Skeletal muscle tissue (tissue), 4 donors: ENCODE data around the gene UGT1A8. TPM values are rescaled to one million over a fixed set of nuclear protein-coding genes. Genes with fewer than 3 reads are reported as not detected.

Experiments
- H3K27ac ChIP-seq: one replicate; pipeline ENCODE4 v1.7.0; 2013; ENCODE audit warnings: mild to moderate bottlenecking, low read depth, low read length, inconsistent platforms
- H3K27me3 ChIP-seq, 3 donors: one replicate each; pipeline ENCODE4 v1.7.0; 2013; ENCODE audit warnings: low read length in 3 of 3; ENCODE audit not compliant: control insufficient read depth in 3 of 3, insufficient read depth in 3 of 3
- H3K36me3 ChIP-seq, 3 donors: one replicate each; pipeline ENCODE4 v1.7.0; 2013; ENCODE audit warnings: low read length in 3 of 3; ENCODE audit not compliant: control insufficient read depth in 3 of 3, insufficient read depth in 3 of 3
- H3K4me1 ChIP-seq, 3 donors: one replicate each; pipeline ENCODE4 v1.7.0; 2013; ENCODE audit warnings: low read length in 3 of 3, mild to moderate bottlenecking in 3 of 3; ENCODE audit not compliant: control insufficient read depth in 3 of 3, insufficient read depth in 3 of 3
- H3K4me3 ChIP-seq, 3 donors: one replicate each; pipeline ENCODE4 v1.7.0; 2013; ENCODE audit warnings: low read length in 3 of 3
- H3K9ac ChIP-seq, 3 donors: one replicate each; pipeline ENCODE4 v1.7.0; 2013; ENCODE audit warnings: low read length in 3 of 3, mild to moderate bottlenecking in 3 of 3, moderate library complexity in 2 of 3, low read depth in 1 of 3
- H3K9me3 ChIP-seq, 3 donors: one replicate each; pipeline ENCODE4 v1.7.0; 2013; ENCODE audit warnings: low read length in 3 of 3; ENCODE audit not compliant: control insufficient read depth in 3 of 3
- total RNA-seq: library from RNA; depleted of rRNA; stranded (reverse); fragments of >200 nt; gene quantifications from one replicate; pipeline ENCODE4 v1.2.3, GENCODE V29; 2014
- donor health status: Osteomylitis.

The UGT1A8 gene
- total RNA-seq, 1 donor from 2014 or later, result not detected

GRCh38 chr2:233768076-233768475, 150.6 kb downstream of the UGT1A8 start:
- H3K9me3 ChIP-seq, result no peaks in the 10 kb centered on the region
- H3K27me3 ChIP-seq, result peaks cover 0 to 7% (median 0%) of the 10 kb centered on the region in 3 donors
- no peaks in the 10 kb centered on the region for H3K36me3 ChIP-seq
- no peak overlapping the region for H3K9ac ChIP-seq
- H3K4me1 ChIP-seq, result no peaks in the 10 kb centered on the region
- no peak overlapping the region for H3K4me3 ChIP-seq
- no peak overlapping the region for H3K27ac ChIP-seq

- H3K27me3 ChIP-seq, result peaks cover 0 to 7% (median 0%) of the 10 kb centered on the region in 3 donors
- no peak overlapping the region for H3K9ac ChIP-seq
- H3K27ac ChIP-seq, result no peak overlapping the region
- no peaks in the 10 kb centered on the region for H3K9me3 ChIP-seq
- no peaks in the 10 kb centered on the region for H3K36me3 ChIP-seq
- H3K4me3 ChIP-seq, result no peak overlapping the region
- H3K4me1 ChIP-seq, result no peaks in the 10 kb centered on the region
Measured at GRCh38 chr2:233769260-233769659, 151.8 kb downstream of the UGT1A8 start.

DNA sequence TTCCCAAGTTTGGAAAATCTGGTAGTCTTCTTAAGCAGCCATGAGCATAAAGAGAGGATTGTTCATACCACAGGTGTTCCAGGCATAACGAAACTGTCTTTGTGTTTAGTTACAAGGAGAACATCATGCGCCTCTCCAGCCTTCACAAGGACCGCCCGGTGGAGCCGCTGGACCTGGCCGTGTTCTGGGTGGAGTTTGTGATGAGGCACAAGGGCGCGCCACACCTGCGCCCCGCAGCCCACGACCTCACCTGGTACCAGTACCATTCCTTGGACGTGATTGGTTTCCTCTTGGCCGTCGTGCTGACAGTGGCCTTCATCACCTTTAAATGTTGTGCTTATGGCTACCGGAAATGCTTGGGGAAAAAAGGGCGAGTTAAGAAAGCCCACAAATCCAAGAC, 154.7 kb downstream of the UGT1A8 start:
- peaks cover 0 to 7% (median 4%) of the 10 kb centered on the region in 3 donors for H3K27me3 ChIP-seq
- H3K4me3 ChIP-seq, result no peak overlapping the region
- no peak overlapping the region for H3K27ac ChIP-seq
- no peak overlapping the region for H3K9ac ChIP-seq
- H3K36me3 ChIP-seq, result no peaks in the 10 kb centered on the region
- H3K4me1 ChIP-seq, result no peaks in the 10 kb centered on the region
- peaks cover 0 to 1% (median 1%) of the 10 kb centered on the region in 3 donors for H3K9me3 ChIP-seq

DNA sequence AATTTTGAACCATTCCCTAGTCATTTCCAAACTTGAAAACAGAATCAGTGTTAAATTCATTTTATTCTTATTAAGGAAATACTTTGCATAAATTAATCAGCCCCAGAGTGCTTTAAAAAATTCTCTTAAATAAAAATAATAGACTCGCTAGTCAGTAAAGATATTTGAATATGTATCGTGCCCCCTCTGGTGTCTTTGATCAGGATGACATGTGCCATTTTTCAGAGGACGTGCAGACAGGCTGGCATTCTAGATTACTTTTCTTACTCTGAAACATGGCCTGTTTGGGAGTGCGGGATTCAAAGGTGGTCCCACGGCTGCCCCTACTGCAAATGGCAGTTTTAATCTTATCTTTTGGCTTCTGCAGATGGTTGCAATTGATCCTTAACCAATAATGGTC, 155.2 kb downstream of the UGT1A8 start:
- Histone ChIP-seq H3K4me1 (no peaks in the 10 kb centered on the region), H3K9ac (no peak overlapping the region), H3K27ac (no peak overlapping the region), H3K9me3 (peaks cover 0 to 4% (median 3%) of the 10 kb centered on the region in 3 donors), H3K4me3 (no peak overlapping the region), H3K36me3 (no peaks in the 10 kb centered on the region), H3K27me3 (peaks cover 0 to 7% (median 5%) of the 10 kb centered on the region in 3 donors)

- Histone ChIP-seq H3K27me3 (peaks cover 0 to 7% (median 5%) of the 10 kb centered on the region in 3 donors), H3K9ac (no peak overlapping the region), H3K36me3 (no peaks in the 10 kb centered on the region), H3K9me3 (peaks cover 1 to 4% (median 3%) of the 10 kb centered on the region in 3 donors), H3K27ac (no peak overlapping the region), H3K4me1 (no peaks in the 10 kb centered on the region), H3K4me3 (no peak overlapping the region)
Measured at GRCh38 chr2:233773854-233774253, 156.4 kb downstream of the UGT1A8 start.

GRCh38 chr2:233775414-233775813, 158.0 kb downstream of the UGT1A8 start:
- Histone ChIP-seq H3K27me3 (peaks cover 0 to 9% (median 5%) of the 10 kb centered on the region in 3 donors), H3K4me3 (no peak overlapping the region), H3K36me3 (no peaks in the 10 kb centered on the region), H3K27ac (no peak overlapping the region), H3K9me3 (peaks cover 4 to 6% (median 4%) of the 10 kb centered on the region in 3 donors), H3K4me1 (no peaks in the 10 kb centered on the region), H3K9ac (no peak overlapping the region)

GRCh38 chr2:233778030-233778429, 160.6 kb downstream of the UGT1A8 start, which contains the start of gene MROH2A:
TSS of gene MROH2A (plus strand) at chr2:233778330. CDS start at chr2:233779359, 1,029 bp downstream.
- Histone ChIP-seq H3K36me3 (no peaks in the 10 kb centered on the region), H3K4me1 (no peaks in the 10 kb centered on the region), H3K27me3 (peaks cover 0 to 5% (median 2%) of the 10 kb centered on the region in 3 donors), H3K27ac (no peak within 1 kb of the TSS), H3K9ac (no peak within 1 kb of the TSS), H3K4me3 (no peak within 1 kb of the TSS), H3K9me3 (peaks cover 4 to 6% (median 6%) of the 10 kb centered on the region in 3 donors)

DNA sequence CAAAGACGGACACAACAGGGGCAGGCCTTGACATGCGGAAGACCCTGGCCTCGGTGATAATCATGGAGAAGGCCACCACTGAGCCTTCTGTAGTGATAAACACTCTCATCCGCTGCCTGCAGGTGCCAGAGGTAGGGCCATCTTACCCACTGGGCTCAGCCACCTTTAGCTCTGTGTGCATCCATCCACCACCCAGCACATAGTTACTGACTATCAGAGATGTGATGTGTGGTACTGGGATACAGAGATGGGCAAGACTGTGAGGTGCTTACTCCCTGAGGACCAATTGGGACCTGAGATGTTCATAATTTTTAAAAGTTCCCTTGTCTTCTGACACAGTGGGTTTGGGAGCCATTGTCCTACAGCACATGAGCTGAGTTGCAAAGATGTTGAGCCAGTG, 162.3 kb downstream of the UGT1A8 start:
- H3K4me3 ChIP-seq, result no peak overlapping the region
- H3K9ac ChIP-seq, result no peak overlapping the region
- peaks cover 4 to 6% (median 6%) of the 10 kb centered on the region in 3 donors for H3K9me3 ChIP-seq
- no peak overlapping the region for H3K27ac ChIP-seq
- peaks cover 0 to 5% (median 2%) of the 10 kb centered on the region in 3 donors for H3K27me3 ChIP-seq
- no peaks in the 10 kb centered on the region for H3K4me1 ChIP-seq
- no peaks in the 10 kb centered on the region for H3K36me3 ChIP-seq

GRCh38 chr2:233780771-233781170, 163.3 kb downstream of the UGT1A8 start:
- H3K36me3 ChIP-seq, result no peaks in the 10 kb centered on the region
- H3K4me3 ChIP-seq, result no peak overlapping the region
- no peaks in the 10 kb centered on the region for H3K4me1 ChIP-seq
- no peak overlapping the region for H3K9ac ChIP-seq
- H3K9me3 ChIP-seq, result peaks cover 4 to 6% (median 6%) of the 10 kb centered on the region in 3 donors
- peaks cover 0 to 5% (median 2%) of the 10 kb centered on the region in 3 donors for H3K27me3 ChIP-seq
- no peak overlapping the region for H3K27ac ChIP-seq

DNA sequence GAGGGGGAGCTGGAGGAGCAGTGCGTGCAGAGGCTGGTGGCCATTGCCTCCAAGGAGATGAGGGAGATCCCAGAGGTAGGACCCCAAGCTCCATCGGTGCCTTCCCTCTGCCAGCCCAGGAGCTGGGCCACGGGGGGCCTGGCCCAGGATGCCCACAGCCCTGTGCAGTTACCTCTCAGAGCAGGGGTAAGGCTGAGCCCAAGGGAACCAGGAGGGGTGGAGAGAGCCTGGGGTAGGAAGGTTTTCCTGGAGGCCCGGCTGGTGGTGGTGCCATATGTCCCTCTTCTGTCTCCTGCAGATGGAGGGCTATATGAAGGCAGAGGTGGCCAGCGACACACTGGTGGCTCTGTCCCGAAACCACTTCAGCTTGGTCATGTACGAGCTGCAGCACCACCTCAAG, 172.1 kb downstream of the UGT1A8 start:
- H3K4me1 ChIP-seq, result no peaks in the 10 kb centered on the region
- peaks cover 0 to 4% (median 0%) of the 10 kb centered on the region in 3 donors for H3K9me3 ChIP-seq
- H3K27me3 ChIP-seq, result no peaks in the 10 kb centered on the region

More for the DNA sequence above, 172.1 kb downstream of the UGT1A8 start:
- no peaks in the 10 kb centered on the region for H3K36me3 ChIP-seq
- H3K4me3 ChIP-seq, result no peak overlapping the region
- H3K27ac ChIP-seq, result no peak overlapping the region
- no peak overlapping the region for H3K9ac ChIP-seq
